ENCODE measurements around the gene TSPAN11.

TSPAN11 gene

DNA sequence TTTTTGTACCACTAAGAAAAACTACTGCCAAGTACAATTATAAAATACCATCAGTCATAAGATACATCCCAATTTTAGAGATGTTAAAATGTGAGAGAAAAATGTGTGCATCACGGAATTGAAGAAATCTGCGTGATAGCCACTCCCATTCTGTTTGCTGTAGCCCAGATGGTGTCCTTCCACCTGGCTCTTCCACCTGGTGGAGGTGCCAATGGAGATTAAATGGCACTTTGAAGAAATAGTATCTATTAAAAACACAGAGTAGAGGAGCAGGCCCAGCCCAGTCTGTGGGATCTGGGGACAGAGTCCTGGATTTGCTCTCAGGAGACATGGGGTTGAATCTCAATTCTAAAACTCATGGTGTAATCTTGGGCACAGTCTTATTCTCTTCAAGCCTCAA is 35.5 kb downstream of the TSPAN11 start:
- TF ChIP-seq, protein P1, sequence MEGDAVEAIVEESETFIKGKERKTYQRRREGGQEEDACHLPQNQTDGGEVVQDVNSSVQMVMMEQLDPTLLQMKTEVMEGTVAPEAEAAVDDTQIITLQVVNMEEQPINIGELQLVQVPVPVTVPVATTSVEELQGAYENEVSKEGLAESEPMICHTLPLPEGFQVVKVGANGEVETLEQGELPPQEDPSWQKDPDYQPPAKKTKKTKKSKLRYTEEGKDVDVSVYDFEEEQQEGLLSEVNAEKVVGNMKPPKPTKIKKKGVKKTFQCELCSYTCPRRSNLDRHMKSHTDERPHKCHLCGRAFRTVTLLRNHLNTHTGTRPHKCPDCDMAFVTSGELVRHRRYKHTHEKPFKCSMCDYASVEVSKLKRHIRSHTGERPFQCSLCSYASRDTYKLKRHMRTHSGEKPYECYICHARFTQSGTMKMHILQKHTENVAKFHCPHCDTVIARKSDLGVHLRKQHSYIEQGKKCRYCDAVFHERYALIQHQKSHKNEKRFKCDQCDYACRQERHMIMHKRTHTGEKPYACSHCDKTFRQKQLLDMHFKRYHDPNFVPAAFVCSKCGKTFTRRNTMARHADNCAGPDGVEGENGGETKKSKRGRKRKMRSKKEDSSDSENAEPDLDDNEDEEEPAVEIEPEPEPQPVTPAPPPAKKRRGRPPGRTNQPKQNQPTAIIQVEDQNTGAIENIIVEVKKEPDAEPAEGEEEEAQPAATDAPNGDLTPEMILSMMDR (IDR thresholded peaks at IDR 0.05; ENCODE audit: insufficient read depth, low read depth, low read length, missing control alignments), result no peak
- H3K4me3 ChIP-seq (ENCODE audit: low read length), result no peak overlapping the region
- DNase-seq (ENCODE audit: low read depth), result no peak

DNA sequence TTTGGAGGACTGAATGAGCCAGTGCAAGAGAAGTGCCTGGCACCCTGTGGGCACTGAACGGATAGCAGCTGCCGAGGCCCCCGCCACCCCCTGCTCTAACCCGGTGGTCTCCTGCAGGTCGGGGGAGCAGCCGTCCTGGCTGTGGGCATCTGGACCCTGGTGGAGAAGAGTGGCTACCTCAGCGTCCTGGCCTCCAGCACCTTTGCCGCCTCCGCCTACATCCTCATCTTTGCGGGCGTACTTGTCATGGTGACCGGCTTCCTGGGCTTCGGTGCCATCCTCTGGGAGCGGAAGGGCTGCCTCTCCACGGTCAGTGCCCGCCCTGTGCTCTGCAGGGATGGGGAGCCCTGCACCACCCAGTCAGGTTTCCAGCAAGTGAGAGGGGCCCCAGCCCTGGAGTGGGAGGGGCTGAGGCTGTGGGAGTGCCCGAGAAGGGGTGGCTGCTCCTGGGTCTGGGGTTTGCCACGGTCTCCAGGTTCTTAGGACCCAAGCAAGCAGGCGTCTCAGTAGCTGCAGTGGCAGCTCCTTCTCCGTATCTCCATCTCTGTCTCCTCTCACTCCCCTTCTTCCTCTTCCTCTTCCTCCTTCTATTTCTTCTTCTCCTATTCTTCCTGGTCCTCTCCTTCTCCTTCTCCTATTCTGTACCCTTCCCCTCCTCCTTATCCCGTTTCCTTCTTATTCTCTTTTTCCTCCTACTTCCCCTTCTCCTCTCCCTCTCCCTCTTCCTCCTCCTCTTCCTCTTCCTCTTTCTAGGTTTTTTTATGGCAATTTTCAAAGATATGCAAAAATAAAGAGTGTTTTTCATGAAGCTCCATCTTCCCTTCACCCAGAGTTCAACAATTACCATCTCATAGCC is 37.4 kb downstream of the TSPAN11 start:
- TF ChIP-seq, protein P1 (IDR thresholded peaks at IDR 0.05; ENCODE audit: insufficient read depth, low read depth, low read length, missing control alignments), result no peak
- no peak overlapping the region for H3K4me3 ChIP-seq (ENCODE audit: low read length)
- DNase-seq (ENCODE audit: low read depth), result no peak

DNA sequence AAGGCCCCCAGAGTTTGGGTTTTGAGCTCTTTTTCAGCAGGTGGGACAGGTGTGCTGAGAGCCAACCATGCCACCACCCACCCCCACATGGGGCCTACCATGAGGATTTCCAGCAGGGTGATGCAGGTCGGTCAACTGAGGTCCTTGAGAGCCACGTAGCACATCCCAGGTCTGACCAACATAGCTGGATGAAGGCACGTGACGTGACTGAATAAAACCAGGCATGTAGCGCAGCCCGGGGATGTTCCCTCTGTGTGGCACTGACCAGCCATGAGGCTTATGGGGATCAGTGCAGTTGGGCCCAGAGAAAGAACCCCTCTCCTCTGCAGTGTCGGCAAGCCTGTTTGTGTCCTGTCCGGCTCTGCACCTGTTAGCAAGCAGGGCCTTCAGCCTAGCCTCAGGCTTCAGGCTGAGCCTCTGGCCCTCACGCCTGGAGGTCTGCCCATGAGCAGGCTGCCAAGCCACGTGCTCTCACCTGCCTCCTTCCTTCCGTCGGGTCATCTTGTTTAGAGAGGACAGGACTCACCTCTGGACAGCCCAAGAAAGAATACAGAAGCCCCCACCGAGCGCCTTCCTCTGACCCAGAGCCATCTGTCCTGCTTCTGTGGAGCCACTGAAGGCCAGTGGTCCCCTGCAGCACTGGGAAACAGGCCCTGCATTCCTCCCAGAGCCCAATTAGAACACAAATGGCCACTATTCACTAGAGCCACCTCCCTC is 38.5 kb downstream of the TSPAN11 start:
- H3K4me3 ChIP-seq (ENCODE audit: low read length), result no peak overlapping the region
- TF ChIP-seq, protein P1 (IDR thresholded peaks at IDR 0.05; ENCODE audit: insufficient read depth, low read depth, low read length, missing control alignments), result no peak
- no peak for DNase-seq (ENCODE audit: low read depth)

DNA sequence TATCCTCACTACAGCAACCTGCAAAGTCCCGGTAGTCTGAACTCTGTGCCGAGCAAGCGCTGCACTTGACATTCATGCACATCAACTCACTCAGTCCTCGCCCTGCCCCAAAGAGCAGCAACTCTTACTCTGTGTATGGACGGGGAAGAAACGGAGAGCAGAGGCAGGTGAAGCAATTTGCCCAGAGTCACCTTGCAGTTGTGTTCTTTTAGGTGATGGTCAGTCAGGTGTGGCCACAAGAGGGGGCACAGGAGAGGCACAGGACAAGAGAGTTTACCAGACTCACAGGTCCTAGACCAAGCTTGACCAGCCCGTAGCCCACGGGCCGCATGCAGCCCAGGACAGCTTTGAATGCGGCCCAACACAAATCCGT is 39.1 kb downstream of the TSPAN11 start:
- no peak overlapping the region for H3K4me3 ChIP-seq (ENCODE audit: low read length)
- no peak for DNase-seq (ENCODE audit: low read depth)
- TF ChIP-seq, protein P1 (IDR thresholded peaks at IDR 0.05; ENCODE audit: insufficient read depth, low read depth, low read length, missing control alignments), result peak; percentile 6

DNA sequence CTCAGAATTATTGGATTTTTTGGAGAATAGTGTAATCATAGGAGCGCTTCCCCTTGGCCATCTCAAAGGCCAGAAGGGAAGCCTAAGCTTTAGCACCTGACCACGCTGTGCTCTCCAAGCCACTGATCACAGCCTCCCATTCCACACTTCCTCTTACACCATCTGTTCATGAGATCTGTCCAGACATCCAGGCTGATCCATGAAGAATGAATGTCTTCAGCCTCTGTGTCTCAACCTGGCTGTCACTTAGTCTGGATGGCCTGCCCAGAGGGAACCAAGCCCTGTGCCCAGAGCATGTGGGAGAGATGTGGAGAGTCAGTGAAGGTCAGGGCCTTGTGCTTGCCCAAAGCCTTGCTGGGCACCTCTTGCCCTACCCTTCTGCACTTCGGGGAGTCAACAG is 40.5 kb downstream of the TSPAN11 start:
- H3K4me3 ChIP-seq (ENCODE audit: low read length), result no peak overlapping the region
- TF ChIP-seq, protein P1 (IDR thresholded peaks at IDR 0.05; ENCODE audit: insufficient read depth, low read depth, low read length, missing control alignments), result no peak
- no peak for DNase-seq (ENCODE audit: low read depth)

DNA sequence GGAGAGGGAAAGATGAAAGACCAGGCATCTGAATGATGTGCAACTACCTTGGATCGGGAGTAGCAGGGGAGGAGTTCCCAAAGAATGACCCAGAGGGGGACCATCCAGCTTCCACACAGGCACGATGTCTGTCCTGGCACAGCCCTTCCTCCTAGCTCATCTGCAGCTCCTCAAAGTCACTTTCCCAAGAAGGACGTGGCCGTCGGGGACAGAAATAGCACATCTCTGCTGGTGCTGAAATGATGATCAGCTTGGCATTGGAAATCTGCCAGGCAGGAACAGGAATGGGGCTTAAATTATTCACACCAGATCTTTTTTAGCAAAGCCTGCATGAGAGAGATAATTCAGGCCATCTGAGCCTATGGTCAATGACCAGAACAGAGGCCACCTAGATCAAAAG is 41.7 kb downstream of the TSPAN11 start:
- DNase-seq (ENCODE audit: low read depth), result no peak
- TF ChIP-seq, protein P1 (IDR thresholded peaks at IDR 0.05; ENCODE audit: insufficient read depth, low read depth, low read length, missing control alignments), result no peak
- H3K4me3 ChIP-seq (ENCODE audit: low read length), result no peak overlapping the region
